DND-41 (cell line): ENCODE data around the gene PTPRN2.

Source experiments
- ATAC-seq: fragments of 200-7000 bp; cut with Tn5 transposase; 3 replicates; pipeline ENCODE4 v1.9.1; 2021; ENCODE audit warnings: low read depth; ENCODE audit not compliant: insufficient read depth
- DNase-seq: peaks from one replicate; pipeline ENCODE4 v3.0.0-alpha.2; 2020
- H2AFZ ChIP-seq: 2 replicates; pipeline ENCODE4 v1.6.0; 2012; ENCODE audit warnings: low read depth, low read length
- H3K27ac ChIP-seq: 2 replicates; pipeline ENCODE4 v1.5.1; 2012; ENCODE audit warnings: low read length, inconsistent platforms
- H3K27me3 ChIP-seq: fragments of 200-600 bp; sonication (generic); 2 replicates; pipeline ENCODE4 v1.6.0; 2012; ENCODE audit warnings: low read length, mild to moderate bottlenecking, inconsistent platforms; ENCODE audit not compliant: insufficient read depth, poor library complexity
- H3K36me3 ChIP-seq: 2 replicates; pipeline ENCODE4 v1.5.1; 2012; ENCODE audit warnings: low read length, inconsistent platforms; ENCODE audit not compliant: insufficient read depth
- H3K4me1 ChIP-seq: 2 replicates; pipeline ENCODE4 v1.5.1; 2012; ENCODE audit warnings: mild to moderate bottlenecking, low read length; ENCODE audit not compliant: insufficient read depth
- H3K4me2 ChIP-seq: 2 replicates; pipeline ENCODE4 v1.6.0; 2012; ENCODE audit warnings: mild to moderate bottlenecking, moderate library complexity, low read length, inconsistent platforms; ENCODE audit not compliant: insufficient read depth
- H3K4me3 ChIP-seq, 2 experiments: fragments of 200-600 bp in 1 of 2; shearing (Covaris generic) in 1 of 2; 2 replicates each; pipeline ENCODE4 v1.5.1; 2012 to 2016; ENCODE audit warnings: inconsistent platforms in 2 of 2, low read length in 2 of 2, mild to moderate bottlenecking in 2 of 2, low read depth in 1 of 2, moderate library complexity in 1 of 2
- H3K79me2 ChIP-seq: 2 replicates; pipeline ENCODE4 v1.6.0; 2012; ENCODE audit warnings: low read length, inconsistent platforms; ENCODE audit not compliant: insufficient read depth
- H3K9ac ChIP-seq: 2 replicates; pipeline ENCODE4 v1.6.0; 2012; ENCODE audit warnings: low read depth, mild to moderate bottlenecking, inconsistent platforms, low read length, moderate library complexity
- H3K9me3 ChIP-seq: 2 replicates; pipeline ENCODE4 v1.5.1; 2012; ENCODE audit warnings: low read length, moderate library complexity, mild to moderate bottlenecking, inconsistent platforms; ENCODE audit not compliant: insufficient read depth, severe bottlenecking
- H4K20me1 ChIP-seq: 2 replicates; pipeline ENCODE4 v1.6.0; 2012; ENCODE audit warnings: low read length; ENCODE audit not compliant: insufficient read depth
- EZH2 ChIP-seq: IDR thresholded peaks from 3 replicates; pipeline ENCODE4 v1.6.1; 2012; ENCODE audit warnings: borderline replicate concordance, low read depth, mild to moderate bottlenecking, moderate library complexity, low read length, inconsistent platforms; ENCODE audit not compliant: severe bottlenecking
- TF ChIP-seq, protein P1 (sequence below): IDR thresholded peaks from 2 replicates; pipeline ENCODE4 v1.5.1; 2012; ENCODE audit warnings: borderline replicate concordance, low read length, moderate library complexity, mild to moderate bottlenecking; ENCODE audit not compliant: poor library complexity, severe bottlenecking; ENCODE audit errors: extremely low read depth

The PTPRN2 gene

DNA sequence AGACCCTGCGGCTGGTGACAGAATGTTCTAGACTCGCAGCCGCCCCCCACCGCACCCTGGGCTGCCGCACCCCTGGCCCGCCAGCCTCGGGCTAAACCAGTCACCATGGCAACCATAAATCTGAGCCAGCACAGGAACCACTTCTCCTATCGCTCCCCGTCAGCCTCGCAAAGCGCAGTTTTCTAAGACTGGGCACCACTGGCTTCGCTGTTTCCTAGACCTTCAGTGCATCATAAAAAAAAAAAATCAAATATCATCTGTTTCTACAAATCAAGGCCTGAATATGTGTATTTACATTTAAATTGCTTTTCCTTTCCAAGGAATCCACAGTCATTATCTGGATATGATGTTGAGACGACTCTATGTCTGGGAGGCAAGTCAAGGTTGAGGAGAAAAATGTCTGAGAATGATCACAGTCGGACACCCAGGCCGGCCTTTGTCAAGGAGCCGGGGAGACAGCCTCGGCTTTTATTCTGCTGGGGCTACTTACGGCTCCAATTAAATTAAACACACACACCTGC is 99.9 kb downstream of the PTPRN2 start:
- Histone ChIP-seq H3K4me3 (no peak overlapping the region), H3K79me2 (no peaks in the 10 kb centered on the region), H3K4me1 (no peaks in the 10 kb centered on the region), H3K27me3 (no peaks in the 10 kb centered on the region), H2AFZ (no peak overlapping the region), H3K9ac (no peak overlapping the region), H3K36me3 (no peaks in the 10 kb centered on the region), H3K9me3 (no peaks in the 10 kb centered on the region), H4K20me1 (no peaks in the 10 kb centered on the region), H3K27ac (no peak overlapping the region), H3K4me2 (no peak overlapping the region)
- no peak for ATAC-seq
- DNase-seq = no peak
- TF ChIP-seq EZH2 = no peak
- TF ChIP-seq, protein P1, sequence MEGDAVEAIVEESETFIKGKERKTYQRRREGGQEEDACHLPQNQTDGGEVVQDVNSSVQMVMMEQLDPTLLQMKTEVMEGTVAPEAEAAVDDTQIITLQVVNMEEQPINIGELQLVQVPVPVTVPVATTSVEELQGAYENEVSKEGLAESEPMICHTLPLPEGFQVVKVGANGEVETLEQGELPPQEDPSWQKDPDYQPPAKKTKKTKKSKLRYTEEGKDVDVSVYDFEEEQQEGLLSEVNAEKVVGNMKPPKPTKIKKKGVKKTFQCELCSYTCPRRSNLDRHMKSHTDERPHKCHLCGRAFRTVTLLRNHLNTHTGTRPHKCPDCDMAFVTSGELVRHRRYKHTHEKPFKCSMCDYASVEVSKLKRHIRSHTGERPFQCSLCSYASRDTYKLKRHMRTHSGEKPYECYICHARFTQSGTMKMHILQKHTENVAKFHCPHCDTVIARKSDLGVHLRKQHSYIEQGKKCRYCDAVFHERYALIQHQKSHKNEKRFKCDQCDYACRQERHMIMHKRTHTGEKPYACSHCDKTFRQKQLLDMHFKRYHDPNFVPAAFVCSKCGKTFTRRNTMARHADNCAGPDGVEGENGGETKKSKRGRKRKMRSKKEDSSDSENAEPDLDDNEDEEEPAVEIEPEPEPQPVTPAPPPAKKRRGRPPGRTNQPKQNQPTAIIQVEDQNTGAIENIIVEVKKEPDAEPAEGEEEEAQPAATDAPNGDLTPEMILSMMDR = no peak

DNA sequence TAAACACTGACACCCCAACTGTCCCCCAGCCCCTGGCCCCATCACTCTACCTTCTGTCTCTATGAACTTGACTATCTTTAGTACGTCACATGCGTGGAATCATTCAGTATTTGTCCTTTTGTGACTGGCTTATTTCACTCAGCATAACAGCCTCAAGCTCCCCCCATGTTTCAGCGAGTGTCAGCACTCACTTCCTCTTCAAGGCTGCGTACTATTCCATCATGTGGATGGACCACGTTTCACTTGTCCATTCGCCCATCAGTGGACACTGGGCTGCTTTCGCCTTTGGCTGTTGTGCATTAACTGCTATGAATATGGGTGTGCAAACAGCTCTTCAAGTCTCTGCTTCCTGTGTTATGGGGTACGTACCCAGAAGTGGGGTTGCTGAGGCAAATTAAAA is 100.7 kb downstream of the PTPRN2 start:
- H2AFZ ChIP-seq = no peak overlapping the region
- H3K4me2 ChIP-seq = no peak overlapping the region
- no peaks in the 10 kb centered on the region for H3K27me3 ChIP-seq
- ATAC-seq (no peak), DNase-seq (no peak)
- H4K20me1 ChIP-seq = no peaks in the 10 kb centered on the region
- H3K4me1 ChIP-seq = no peaks in the 10 kb centered on the region
- H3K4me3 ChIP-seq = no peak overlapping the region
- H3K9ac ChIP-seq = no peak overlapping the region
- TF ChIP-seq, protein P1 = no peak
- no peak for TF ChIP-seq EZH2
- no peaks in the 10 kb centered on the region for H3K9me3 ChIP-seq
- no peaks in the 10 kb centered on the region for H3K79me2 ChIP-seq
- no peak overlapping the region for H3K27ac ChIP-seq
- H3K36me3 ChIP-seq = no peaks in the 10 kb centered on the region

DNA sequence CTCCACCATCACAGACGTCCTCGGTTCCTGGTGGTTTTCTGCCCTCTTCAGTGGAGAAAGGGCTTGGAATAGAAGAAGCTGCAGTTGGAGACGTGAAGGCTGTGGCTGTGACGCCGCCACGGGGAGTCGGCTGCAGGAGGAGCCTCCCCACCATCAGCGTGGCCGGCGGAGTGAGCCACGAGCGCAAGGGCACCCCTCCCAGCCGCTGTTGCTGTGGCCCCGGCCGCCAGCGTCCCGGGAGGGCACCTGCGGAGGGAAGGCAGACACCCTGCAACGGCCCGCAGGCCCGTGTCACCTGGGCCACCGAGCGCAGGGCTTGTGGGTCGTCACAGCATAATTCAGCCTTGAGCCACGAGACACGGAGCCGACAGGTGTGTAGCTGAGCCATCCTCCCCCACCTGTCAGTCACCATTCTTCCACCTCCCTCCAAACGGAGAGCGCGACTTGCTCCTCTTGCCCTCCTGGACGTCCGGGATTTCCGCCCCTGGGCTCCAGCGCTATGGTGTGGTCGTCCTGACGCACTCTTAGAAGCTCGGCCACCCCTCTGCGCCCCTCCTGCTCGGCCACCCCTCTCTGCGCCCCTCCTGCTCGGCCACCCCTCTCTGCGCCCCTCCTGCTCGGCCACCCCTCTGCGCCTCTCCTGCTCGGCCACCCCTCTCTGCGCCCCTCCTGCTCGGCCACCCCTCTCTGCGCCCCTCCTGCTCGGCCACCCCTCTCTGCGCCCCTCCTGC is 102.7 kb downstream of the PTPRN2 start:
- H3K27ac ChIP-seq = no peak overlapping the region
- no peaks in the 10 kb centered on the region for H3K36me3 ChIP-seq
- no peak overlapping the region for H3K4me2 ChIP-seq
- H2AFZ ChIP-seq = no peak overlapping the region
- no peaks in the 10 kb centered on the region for H3K79me2 ChIP-seq
- peaks cover 5% of the 10 kb centered on the region for H3K9me3 ChIP-seq
- no peak for ATAC-seq
- no peak overlapping the region for H3K9ac ChIP-seq
- no peak for TF ChIP-seq EZH2
- TF ChIP-seq, protein P1 = no peak
- no peak for DNase-seq
- no peaks in the 10 kb centered on the region for H3K27me3 ChIP-seq
- no peak overlapping the region for H3K4me3 ChIP-seq
- no peaks in the 10 kb centered on the region for H4K20me1 ChIP-seq
- no peaks in the 10 kb centered on the region for H3K4me1 ChIP-seq
